Measurements from ENCODE around the gene HOXD12. TPM values are rescaled to one million over a fixed set of nuclear protein-coding genes. Genes with fewer than 3 reads are reported as not detected.

Gene HOXD12
- total RNA-seq, 2 donors from 2014 or later, result not detected

Other genes starting within 250 kb of the HOXD12 start
- gene LNPK, start 97.5 kb upstream of the HOXD12 start, total RNA-seq, result 10 to 100 TPM; 30.1 to 35.2 TPM
- not detected for gene EVX2, start 15.8 kb upstream of the HOXD12 start, total RNA-seq
- not detected for gene HOXD13, start 7.1 kb upstream of the HOXD12 start, total RNA-seq
- not detected for gene HOXD11, start 7.5 kb downstream of the HOXD12 start, total RNA-seq
- gene HOXD10, start 17.0 kb downstream of the HOXD12 start, total RNA-seq, result not detected
- not detected for gene HOXD9, start 22.9 kb downstream of the HOXD12 start, total RNA-seq
- gene HOXD8, start 29.9 kb downstream of the HOXD12 start, total RNA-seq, result not detected
- gene HOXD4, start 51.8 kb downstream of the HOXD12 start, total RNA-seq, result not detected
- not detected for gene HOXD3, start 57.5 kb downstream of the HOXD12 start, total RNA-seq
- not detected for gene HOXD1, start 88.9 kb downstream of the HOXD12 start, total RNA-seq
- gene MTX2, start 169.6 kb downstream of the HOXD12 start, total RNA-seq, result 10 to 100 TPM; 21.4 to 22.0 TPM